ENCODE results near the gene GNB1L.

The GNB1L gene

GRCh38 chr22:19848298-19849224 lies 6.1 kb downstream of the GNB1L start:
- H3K4me3 ChIP-seq (ENCODE audit: low read length) = no peak overlapping the region
- H3K79me2 ChIP-seq (ENCODE audit: low read length) = peaks cover 36% of the 10 kb centered on the region
- no peak overlapping the region for H2AFZ ChIP-seq (ENCODE audit: low read depth, low read length)
- TF ChIP-seq EZH2phosphoT487 (IDR thresholded peaks at IDR 0.05; ENCODE audit: low read depth) (no peak), CTCF (IDR thresholded peaks at IDR 0.05; ENCODE audit: low read depth, low read length) (no peak)
- no peak overlapping the region for H3K9ac ChIP-seq (ENCODE audit: low read length)
- no peak overlapping the region for H3K27ac ChIP-seq (ENCODE audit: low read length)
- H3K9me3 ChIP-seq (ENCODE audit: insufficient read depth, low read length) = no peaks in the 10 kb centered on the region
- H3K4me1 ChIP-seq (ENCODE audit: low read length) = peaks cover 8% of the 10 kb centered on the region
- peaks cover 23% of the 10 kb centered on the region for H4K20me1 ChIP-seq (ENCODE audit: insufficient read depth, low read length)
- no peaks in the 10 kb centered on the region for H3K27me3 ChIP-seq (ENCODE audit: low read depth, low read length)
- no peak overlapping the region for H3K4me2 ChIP-seq (ENCODE audit: low read length)
- H3K36me3 ChIP-seq (replicated peaks; ENCODE audit: low read depth, low read length) = peaks cover 31% of the 10 kb centered on the region

GRCh38 chr22:19847345-19847632 lies 7.4 kb downstream of the GNB1L start:
- peaks cover 31% of the 10 kb centered on the region for H3K36me3 ChIP-seq (replicated peaks; ENCODE audit: low read depth, low read length)
- H3K27ac ChIP-seq (ENCODE audit: low read length) = no peak overlapping the region
- H3K4me2 ChIP-seq (ENCODE audit: low read length) = no peak overlapping the region
- no peak overlapping the region for H3K9ac ChIP-seq (ENCODE audit: low read length)
- H3K27me3 ChIP-seq (ENCODE audit: low read depth, low read length) = no peaks in the 10 kb centered on the region
- peaks cover 23% of the 10 kb centered on the region for H3K79me2 ChIP-seq (ENCODE audit: low read length)
- H3K9me3 ChIP-seq (ENCODE audit: insufficient read depth, low read length) = no peaks in the 10 kb centered on the region
- peaks cover 14% of the 10 kb centered on the region; the same call in 1 of the 2 replicates for H4K20me1 ChIP-seq (ENCODE audit: insufficient read depth, low read length)
- no peak overlapping the region for H3K4me3 ChIP-seq (ENCODE audit: low read length)
- no peaks in the 10 kb centered on the region for H3K4me1 ChIP-seq (ENCODE audit: low read length)
- no peak for TF ChIP-seq CTCF (IDR thresholded peaks at IDR 0.05; ENCODE audit: low read depth, low read length)
- no peak for TF ChIP-seq EZH2phosphoT487 (IDR thresholded peaks at IDR 0.05; ENCODE audit: low read depth)
- no peak overlapping the region for H2AFZ ChIP-seq (ENCODE audit: low read depth, low read length)

GRCh38 chr22:19846620-19847344 lies 7.9 kb downstream of the GNB1L start:
- peaks cover 27% of the 10 kb centered on the region for H3K36me3 ChIP-seq (replicated peaks; ENCODE audit: low read depth, low read length)
- no peak overlapping the region for H3K9ac ChIP-seq (ENCODE audit: low read length)
- no peak overlapping the region for H3K27ac ChIP-seq (ENCODE audit: low read length)
- H3K79me2 ChIP-seq (ENCODE audit: low read length) = peaks cover 18% of the 10 kb centered on the region; the same call in 1 of the 2 replicates
- H3K4me2 ChIP-seq (ENCODE audit: low read length) = no peak overlapping the region
- H3K4me1 ChIP-seq (ENCODE audit: low read length) = no peaks in the 10 kb centered on the region
- no peaks in the 10 kb centered on the region for H3K27me3 ChIP-seq (ENCODE audit: low read depth, low read length)
- H2AFZ ChIP-seq (ENCODE audit: low read depth, low read length) = no peak overlapping the region
- no peaks in the 10 kb centered on the region for H3K9me3 ChIP-seq (ENCODE audit: insufficient read depth, low read length)
- H4K20me1 ChIP-seq (ENCODE audit: insufficient read depth, low read length) = peaks cover 14% of the 10 kb centered on the region; the same call in 1 of the 2 replicates
- H3K4me3 ChIP-seq (ENCODE audit: low read length) = no peak overlapping the region
- no peak for TF ChIP-seq EZH2phosphoT487 (IDR thresholded peaks at IDR 0.05; ENCODE audit: low read depth)
- no peak for TF ChIP-seq CTCF (IDR thresholded peaks at IDR 0.05; ENCODE audit: low read depth, low read length)

GRCh38 chr22:19845054-19845722 lies 9.5 kb downstream of the GNB1L start:
- H3K4me3 ChIP-seq (ENCODE audit: low read length) = no peak overlapping the region
- H3K9me3 ChIP-seq (ENCODE audit: insufficient read depth, low read length) = no peaks in the 10 kb centered on the region
- H3K79me2 ChIP-seq (ENCODE audit: low read length) = peaks cover 6% of the 10 kb centered on the region; the same call in 1 of the 2 replicates
- no peaks in the 10 kb centered on the region for H3K27me3 ChIP-seq (ENCODE audit: low read depth, low read length)
- H4K20me1 ChIP-seq (ENCODE audit: insufficient read depth, low read length) = peaks cover 14% of the 10 kb centered on the region; the same call in 1 of the 2 replicates
- H3K36me3 ChIP-seq (replicated peaks; ENCODE audit: low read depth, low read length) = peaks cover 16% of the 10 kb centered on the region
- no peak overlapping the region for H3K4me2 ChIP-seq (ENCODE audit: low read length)
- TF ChIP-seq EZH2phosphoT487 (IDR thresholded peaks at IDR 0.05; ENCODE audit: low read depth) (no peak), CTCF (IDR thresholded peaks at IDR 0.05; ENCODE audit: low read depth, low read length) (no peak)
- H3K9ac ChIP-seq (ENCODE audit: low read length) = no peak overlapping the region
- no peak overlapping the region for H3K27ac ChIP-seq (ENCODE audit: low read length)
- H2AFZ ChIP-seq (ENCODE audit: low read depth, low read length) = no peak overlapping the region
- H3K4me1 ChIP-seq (ENCODE audit: low read length) = no peaks in the 10 kb centered on the region
